NCI-H82 treated with DMSO at 0.1 percent for 48 hours (cell line): ENCODE results near the gene ZDHHC11B.

ENCODE experiments used
- DNase-seq: peaks from one replicate; lab custom pipeline; 2025; ENCODE audit not compliant: unreplicated experiment; lab: John Stamatoyannopoulos, UW

The ZDHHC11B gene

GRCh38 chr5:675111-675870 lies 109.2 kb downstream of the ZDHHC11B start:
- no peak for DNase-seq

- DNase-seq, result no peak
These were observed 109.9 kb downstream of the ZDHHC11B start for GRCh38 chr5:674630-675011.

GRCh38 chr5:673831-674629 lies 110.5 kb downstream of the ZDHHC11B start:
- no peak for DNase-seq

GRCh38 chr5:673161-673830 lies 111.2 kb downstream of the ZDHHC11B start:
- no peak for DNase-seq

- DNase-seq, result no peak
These were observed 112.0 kb downstream of the ZDHHC11B start for GRCh38 chr5:672329-673160.

GRCh38 chr5:671459-672328 lies 112.8 kb downstream of the ZDHHC11B start:
- DNase-seq, result peak; percentile 5

GRCh38 chr5:670396-671270 lies 113.9 kb downstream of the ZDHHC11B start:
- DNase-seq, result no peak

GRCh38 chr5:669842-670395 lies 114.6 kb downstream of the ZDHHC11B start:
- no peak for DNase-seq

- no peak for DNase-seq
These were observed 115.3 kb downstream of the ZDHHC11B start for GRCh38 chr5:669111-669841.

- no peak for DNase-seq
These were observed 116.1 kb downstream of the ZDHHC11B start for GRCh38 chr5:668283-668995.

- no peak for DNase-seq
These were observed 117.6 kb downstream of the ZDHHC11B start for GRCh38 chr5:666816-667498.

- DNase-seq, result no peak
These were observed 118.4 kb downstream of the ZDHHC11B start for GRCh38 chr5:665956-666711.

GRCh38 chr5:665541-665955 lies 119.0 kb downstream of the ZDHHC11B start:
- DNase-seq, result no peak

GRCh38 chr5:664994-665360 lies 119.6 kb downstream of the ZDHHC11B start:
- DNase-seq, result no peak

- no peak for DNase-seq
These were observed 120.1 kb downstream of the ZDHHC11B start for GRCh38 chr5:664343-664993.
